Keratinocyte (primary cell): ENCODE results near the gene CDH15. TPM values are rescaled to one million over a fixed set of nuclear protein-coding genes. Genes with fewer than 3 reads are reported as not detected.

ENCODE experiments used
- DNase-seq: peaks from one replicate; pipeline ENCODE4 v3.0.0-alpha.2; 2011; ENCODE audit warnings: low read depth, missing footprints, low spot score
- FAIRE-seq: peaks from 2 replicates; lab custom pipeline; 2011; peaks lifted over from hg19 to GRCh38; lab: Jason Lieb, UNC
- H2AFZ ChIP-seq: 2 replicates; pipeline ENCODE4 v1.6.0; 2012; ENCODE audit warnings: low read length, control low read depth, inconsistent platforms; ENCODE audit not compliant: control insufficient read depth
- H3K27ac ChIP-seq: 2 replicates; pipeline ENCODE4 v1.5.1; 2011; ENCODE audit warnings: low read length; ENCODE audit not compliant: control insufficient read depth, insufficient read depth
- H3K27me3 ChIP-seq: 3 replicates; pipeline ENCODE4 v1.6.0; 2011; ENCODE audit warnings: low read length; ENCODE audit not compliant: control insufficient read depth, insufficient read depth; ENCODE audit errors: extremely low read depth
- H3K36me3 ChIP-seq, 2 experiments: 2 replicates in 1 of 2; 3 replicates in 1 of 2; pipeline ENCODE4 v1.5.1; 2011; ENCODE audit warnings: low read length in 2 of 2, mild to moderate bottlenecking in 1 of 2; ENCODE audit not compliant: control insufficient read depth in 2 of 2, insufficient read depth in 2 of 2; ENCODE audit errors: extremely low read depth in 1 of 2
- H3K4me1 ChIP-seq: 3 replicates; pipeline ENCODE4 v1.5.1; 2011; ENCODE audit warnings: low read length; ENCODE audit not compliant: control insufficient read depth, insufficient read depth; ENCODE audit errors: extremely low read depth
- H3K4me2 ChIP-seq: 3 replicates; pipeline ENCODE4 v1.6.0; 2011; ENCODE audit warnings: low read depth, low read length; ENCODE audit not compliant: control insufficient read depth, insufficient read depth; ENCODE audit errors: extremely low read depth
- H3K4me3 ChIP-seq, 3 experiments: fragments of 200-600 bp in 1 of 3; sonication (generic) in 1 of 3; 2 replicates in 2 of 3; 3 replicates in 1 of 3; pipeline ENCODE4 v1.5.1; 2011 to 2016; ENCODE audit warnings: low read length in 3 of 3, mild to moderate bottlenecking in 3 of 3, control low read depth in 2 of 3, inconsistent platforms in 1 of 3, low read depth in 1 of 3, mixed read lengths in 1 of 3, mixed run types in 1 of 3, moderate library complexity in 1 of 3; ENCODE audit not compliant: control insufficient read depth in 2 of 3, insufficient read depth in 2 of 3; ENCODE audit errors: extremely low read depth in 1 of 3
- H3K79me2 ChIP-seq: 2 replicates; pipeline ENCODE4 v1.6.0; 2012; ENCODE audit warnings: low read length; ENCODE audit not compliant: control insufficient read depth, insufficient read depth
- H3K9ac ChIP-seq: 3 replicates; pipeline ENCODE4 v1.6.0; 2011; ENCODE audit warnings: low read length; ENCODE audit not compliant: control insufficient read depth, insufficient read depth; ENCODE audit errors: extremely low read depth
- H3K9me1 ChIP-seq: 3 replicates; pipeline ENCODE4 v1.6.0; 2011; ENCODE audit warnings: low read length; ENCODE audit not compliant: control insufficient read depth, insufficient read depth; ENCODE audit errors: extremely low read depth
- H3K9me3 ChIP-seq: 2 replicates; pipeline ENCODE4 v1.5.1; 2012; ENCODE audit warnings: low read depth, low read length; ENCODE audit not compliant: control insufficient read depth
- H4K20me1 ChIP-seq: 3 replicates; pipeline ENCODE4 v1.6.0; 2011; ENCODE audit warnings: low read length; ENCODE audit not compliant: control insufficient read depth, insufficient read depth; ENCODE audit errors: extremely low read depth
- CTCF ChIP-seq, 3 experiments: IDR thresholded peaks in 1 of 3; conservative IDR thresholded peaks in 1 of 3; optimal IDR thresholded peaks in 1 of 3; 2 replicates in 2 of 3; 3 replicates in 1 of 3; pipeline versions ENCODE3 to v1.5.1; 2011; ENCODE audit warnings: low read length in 3 of 3, mild to moderate bottlenecking in 3 of 3, moderate library complexity in 2 of 3, control low read depth in 1 of 3, inconsistent platforms in 1 of 3; ENCODE audit not compliant: insufficient read depth in 2 of 3; ENCODE audit errors: extremely low read depth in 1 of 3
- EZH2 ChIP-seq: IDR thresholded peaks from one replicate; pipeline ENCODE4 v1.6.1; 2012; ENCODE audit warnings: inconsistent platforms, mild to moderate bottlenecking, low read length, moderate library complexity
- dilution Hi-C: fragments of 300-500 bp; cut with MboI; formaldehyde crosslinking; loops from one replicate; pipeline ENCODE4 v1.7.0; 2020; ENCODE audit warnings: low sequenced_read_pairs; ENCODE audit not compliant: extremely low pct_ligation_motif_present
- polyA minus RNA-seq, 3 experiments: library from RNA; depleted of rRNA, polyadenylated mRNA; stranded (reverse); fragments of >200 nt; gene quantifications; 1 replicate in 1 of 3; 2 replicates in 1 of 3; 3 replicates in 1 of 3; pipeline ENCODE4 v1.2.3, GENCODE V29; 2011
- polyA plus RNA-seq, 5 experiments: library from polyadenylated mRNA; depleted of rRNA in 3 of 5; stranded (reverse) in 3 of 5; stranded (forward) in 1 of 5; unstranded in 1 of 5; fragments of >200 nt; gene quantifications; 1 replicate in 1 of 5; 2 replicates in 3 of 5; 3 replicates in 1 of 5; pipeline versions ENCODE4 v1.2.1 to v1.2.3, GENCODE V29; 2011 to 2012; ENCODE audit warnings: missing spikeins in 2 of 5, low read depth in 1 of 5, low replicate concordance in 1 of 5

CDH15 gene, protein sequence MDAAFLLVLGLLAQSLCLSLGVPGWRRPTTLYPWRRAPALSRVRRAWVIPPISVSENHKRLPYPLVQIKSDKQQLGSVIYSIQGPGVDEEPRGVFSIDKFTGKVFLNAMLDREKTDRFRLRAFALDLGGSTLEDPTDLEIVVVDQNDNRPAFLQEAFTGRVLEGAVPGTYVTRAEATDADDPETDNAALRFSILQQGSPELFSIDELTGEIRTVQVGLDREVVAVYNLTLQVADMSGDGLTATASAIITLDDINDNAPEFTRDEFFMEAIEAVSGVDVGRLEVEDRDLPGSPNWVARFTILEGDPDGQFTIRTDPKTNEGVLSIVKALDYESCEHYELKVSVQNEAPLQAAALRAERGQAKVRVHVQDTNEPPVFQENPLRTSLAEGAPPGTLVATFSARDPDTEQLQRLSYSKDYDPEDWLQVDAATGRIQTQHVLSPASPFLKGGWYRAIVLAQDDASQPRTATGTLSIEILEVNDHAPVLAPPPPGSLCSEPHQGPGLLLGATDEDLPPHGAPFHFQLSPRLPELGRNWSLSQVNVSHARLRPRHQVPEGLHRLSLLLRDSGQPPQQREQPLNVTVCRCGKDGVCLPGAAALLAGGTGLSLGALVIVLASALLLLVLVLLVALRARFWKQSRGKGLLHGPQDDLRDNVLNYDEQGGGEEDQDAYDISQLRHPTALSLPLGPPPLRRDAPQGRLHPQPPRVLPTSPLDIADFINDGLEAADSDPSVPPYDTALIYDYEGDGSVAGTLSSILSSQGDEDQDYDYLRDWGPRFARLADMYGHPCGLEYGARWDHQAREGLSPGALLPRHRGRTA
- polyA plus RNA-seq (not detected in 3 replicates), polyA minus RNA-seq (not detected in 3 replicates)
- polyA plus RNA-seq (2011; ENCODE audit: low read depth) = not detected
- not detected in 2 replicates for polyA plus RNA-seq (2011; cell fraction: cytosol; rRNA removed)
- not detected in 2 replicates for polyA plus RNA-seq (2011; cell fraction: nucleus; rRNA removed)
- polyA plus RNA-seq (2012; ENCODE audit: low replicate concordance) = 0.07 TPM in 1 of 2 replicates, not detected in the other
- not detected for polyA minus RNA-seq (2011; cell fraction: cytosol; rRNA and poly(A)+ RNA removed)
- not detected in 2 replicates for polyA minus RNA-seq (2011; cell fraction: nucleus; rRNA and poly(A)+ RNA removed)

DNA sequence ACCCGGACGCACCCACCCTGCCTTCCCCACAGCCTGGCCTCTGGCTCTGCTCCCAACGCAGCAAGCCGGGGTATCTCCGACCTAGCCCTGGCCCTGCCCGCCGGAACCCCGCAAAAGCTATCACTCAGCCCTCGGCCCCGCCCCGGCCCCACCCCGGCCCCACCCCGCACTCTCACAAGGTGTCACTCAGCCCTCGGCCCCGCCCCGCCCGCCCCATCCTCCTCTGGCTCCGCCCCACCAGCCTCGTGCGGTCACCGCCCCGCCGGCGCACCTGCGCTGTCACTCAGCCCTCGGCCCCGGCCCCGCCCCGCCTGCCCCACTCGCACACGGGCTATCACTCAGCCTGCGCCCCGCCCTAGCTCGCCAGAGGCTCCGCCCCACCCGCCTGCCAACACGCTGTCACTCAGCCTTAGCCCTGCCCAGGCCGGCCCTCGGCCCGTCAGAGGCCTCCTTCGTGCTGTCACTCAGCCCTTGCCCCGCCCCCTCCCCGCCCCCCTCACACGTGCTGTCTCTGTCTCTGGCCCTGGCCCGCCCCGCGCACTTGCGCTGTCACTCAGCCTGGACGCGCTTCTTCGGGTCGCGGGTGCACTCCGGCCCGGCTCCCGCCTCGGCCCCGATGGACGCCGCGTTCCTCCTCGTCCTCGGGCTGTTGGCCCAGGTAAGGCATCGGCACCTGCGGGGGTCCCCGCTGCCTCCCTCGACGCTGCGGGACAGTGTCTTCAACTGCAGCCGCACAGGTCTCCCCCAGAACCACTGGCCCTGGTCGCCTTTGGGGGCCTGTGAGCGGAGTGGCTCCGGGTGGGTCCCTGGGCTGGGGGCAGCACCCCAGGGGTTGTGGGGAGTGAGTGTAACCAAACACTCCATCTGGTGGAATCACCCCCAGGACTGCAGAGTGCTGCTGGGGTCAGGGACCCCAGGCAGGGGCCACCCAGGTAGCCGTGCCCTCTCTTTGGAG is at the start of gene CDH15:
Gene CDH15 (plus strand): TSS at position 533 of the 955 bp plus-strand sequence. CDS start 84 bp downstream, at position 617.
- TF ChIP-seq CTCF (optimal IDR thresholded peaks at IDR 0.05 in 1 of 3, IDR thresholded peaks at IDR 0.05 in 1 of 3, conservative IDR thresholded peaks at IDR 0.05 in 1 of 3; ENCODE audit: extremely low read depth in 1 of 3, insufficient read depth in 2 of 3, low read length in 3 of 3) (no peak), EZH2 (no peak)
- Histone ChIP-seq H3K4me1 (peaks cover 7% of the 10 kb centered on the region), H3K9ac (no peak within 1 kb of the TSS), H3K4me3 (no peak within 1 kb of the TSS), H3K27ac (no peak within 1 kb of the TSS), H3K9me1 (no peaks in the 10 kb centered on the region), H3K36me3 (no peaks in the 10 kb centered on the region), H4K20me1 (peaks cover 2% of the 10 kb centered on the region), H2AFZ (no peak within 1 kb of the TSS), H3K9me3 (no peaks in the 10 kb centered on the region), H3K79me2 (no peaks in the 10 kb centered on the region), H3K27me3 (peaks cover 69% of the 10 kb centered on the region), H3K4me2 (peak within 1 kb of the TSS; percentile 60)
- peak; percentile 82 for DNase-seq
- FAIRE-seq = no peak
- dilution Hi-C loops = no loop called here

GRCh38 chr16:89122322-89122851 is 49.2 kb upstream of the CDH15 start:
- no peaks in the 10 kb centered on the region for H3K9me3 ChIP-seq
- no peak overlapping the region for H3K9ac ChIP-seq
- H3K27ac ChIP-seq = no peak overlapping the region
- no peaks in the 10 kb centered on the region for H3K27me3 ChIP-seq
- dilution Hi-C loops = no loop called here
- peaks cover 5% of the 10 kb centered on the region for H3K4me1 ChIP-seq
- H3K9me1 ChIP-seq = no peaks in the 10 kb centered on the region
- TF ChIP-seq EZH2 = no peak
- TF ChIP-seq CTCF (optimal IDR thresholded peaks at IDR 0.05 in 1 of 3, IDR thresholded peaks at IDR 0.05 in 1 of 3, conservative IDR thresholded peaks at IDR 0.05 in 1 of 3; ENCODE audit: extremely low read depth in 1 of 3, insufficient read depth in 2 of 3, low read length in 3 of 3) = no peak
- FAIRE-seq = no peak
- no peak overlapping the region for H3K4me3 ChIP-seq
- no peak overlapping the region for H3K4me2 ChIP-seq
- H3K79me2 ChIP-seq = no peaks in the 10 kb centered on the region
- H4K20me1 ChIP-seq = no peaks in the 10 kb centered on the region
- H3K36me3 ChIP-seq = peaks cover 17 to 21% of the 10 kb centered on the region in 2 experiments
- no peak for DNase-seq
- H2AFZ ChIP-seq = no peak overlapping the region
